Neuronal stem cell (in vitro differentiated cells): Measurements from ENCODE around the gene CORO1C.

ENCODE experiments used
- DNase-seq: peaks from one replicate; pipeline ENCODE4 v3.0.0-alpha.2; 2013; ENCODE audit warnings: low spot score
- H2AFZ ChIP-seq: one replicate; pipeline ENCODE4 v1.6.1; 2013; ENCODE audit warnings: mild to moderate bottlenecking, low read length, inconsistent platforms
- H2AK5ac ChIP-seq: 2 replicates; pipeline ENCODE4 v1.6.1; 2013; ENCODE audit warnings: low read depth, mild to moderate bottlenecking, inconsistent platforms, low read length, moderate library complexity, mixed read lengths
- H2BK120ac ChIP-seq: 2 replicates; pipeline ENCODE4 v1.6.1; 2013; ENCODE audit warnings: low read depth, mild to moderate bottlenecking, inconsistent platforms, low read length, moderate library complexity, mixed read lengths
- H2BK12ac ChIP-seq: one replicate; pipeline ENCODE4 v1.6.1; 2013; ENCODE audit warnings: low read length, inconsistent platforms
- H2BK15ac ChIP-seq: 2 replicates; pipeline ENCODE4 v1.6.1; 2013; ENCODE audit warnings: mild to moderate bottlenecking, low read length, inconsistent platforms, mixed read lengths
- H2BK5ac ChIP-seq: one replicate; pipeline ENCODE4 v1.6.1; 2013; ENCODE audit warnings: inconsistent platforms, mild to moderate bottlenecking, low read length, moderate library complexity
- H3K14ac ChIP-seq: one replicate; pipeline ENCODE4 v1.6.1; 2013; ENCODE audit warnings: low read length, inconsistent platforms
- H3K18ac ChIP-seq: 2 replicates; pipeline ENCODE4 v1.6.1; 2013; ENCODE audit warnings: low read length, inconsistent platforms
- H3K23ac ChIP-seq: 2 replicates; pipeline ENCODE4 v1.6.1; 2013; ENCODE audit warnings: low read depth, mild to moderate bottlenecking, mixed read lengths, low read length, inconsistent platforms; ENCODE audit not compliant: poor library complexity
- H3K27ac ChIP-seq: replicated peaks from 3 replicates; pipeline ENCODE4 v1.5.1; 2013; ENCODE audit warnings: low read length, inconsistent platforms
- H3K27me3 ChIP-seq, 3 experiments: 2 replicates each; pipeline ENCODE4 v1.6.1; 2013; ENCODE audit warnings: low read length in 3 of 3, mild to moderate bottlenecking in 2 of 3, inconsistent platforms in 1 of 3, low read depth in 1 of 3, mixed read lengths in 1 of 3, moderate library complexity in 1 of 3; ENCODE audit not compliant: control insufficient read depth in 3 of 3, insufficient read depth in 3 of 3
- H3K36me3 ChIP-seq, 2 donors: replicated peaks in 1 of 2; 2 replicates each; pipeline ENCODE4 v1.6.1; 2013; ENCODE audit warnings: low read length in 2 of 2; ENCODE audit not compliant: control insufficient read depth in 2 of 2, insufficient read depth in 2 of 2
- H3K4ac ChIP-seq: 2 replicates; pipeline ENCODE4 v1.6.1; 2013; ENCODE audit warnings: inconsistent platforms, mild to moderate bottlenecking, low read length, moderate library complexity
- H3K4me1 ChIP-seq, 2 donors: 1 replicate in 1 of 2; 2 replicates in 1 of 2; pipeline ENCODE4 v1.6.1; 2013; ENCODE audit warnings: low read length in 2 of 2, low read depth in 1 of 2; ENCODE audit not compliant: control insufficient read depth in 2 of 2, insufficient read depth in 1 of 2
- H3K4me2 ChIP-seq: one replicate; pipeline ENCODE4 v1.6.1; 2013; ENCODE audit warnings: mild to moderate bottlenecking, low read length, inconsistent platforms; ENCODE audit not compliant: insufficient read depth, poor library complexity, severe bottlenecking
- H3K4me3 ChIP-seq, 2 donors: 2 replicates each; pipeline ENCODE4 v1.5.1; 2013; ENCODE audit warnings: low read length in 2 of 2, mild to moderate bottlenecking in 2 of 2, inconsistent platforms in 1 of 2, moderate library complexity in 1 of 2
- H3K79me1 ChIP-seq: one replicate; pipeline ENCODE4 v1.6.1; 2013; ENCODE audit warnings: low read depth, mild to moderate bottlenecking, inconsistent platforms, low read length, moderate library complexity
- H3K9ac ChIP-seq: one replicate; pipeline ENCODE4 v1.6.1; 2013; ENCODE audit warnings: mild to moderate bottlenecking, low read depth, low read length, inconsistent platforms; ENCODE audit not compliant: poor library complexity
- H3K9me3 ChIP-seq, 2 donors: replicated peaks in 1 of 2; 2 replicates each; pipeline versions ENCODE3 to v1.6.1; 2013; ENCODE audit warnings: low read length in 2 of 2, mild to moderate bottlenecking in 2 of 2, inconsistent platforms in 1 of 2, low read depth in 1 of 2, mixed read lengths in 1 of 2, moderate library complexity in 1 of 2; ENCODE audit not compliant: control insufficient read depth in 2 of 2, insufficient read depth in 1 of 2
- H4K8ac ChIP-seq: one replicate; pipeline ENCODE4 v1.6.1; 2013; ENCODE audit warnings: low read depth, mild to moderate bottlenecking, inconsistent platforms, low read length, moderate library complexity
- H4K91ac ChIP-seq: one replicate; pipeline ENCODE4 v1.6.1; 2013; ENCODE audit warnings: low read length, low read depth, mild to moderate bottlenecking, inconsistent platforms; ENCODE audit not compliant: poor library complexity
- WGBS, 2 donors: extraction: QIAGEN DNeasy Blood & Tissue Kit; methylation state at CpG; one replicate each; pipeline ENCODE4 v1.1.7; 2013; ENCODE audit warnings: missing lambda C conversion rate in 2 of 2, mixed read lengths in 1 of 2; ENCODE audit not compliant: insufficient read length in 2 of 2, insufficient replicate concordance in 1 of 2; ENCODE audit errors: extremely low coverage in 2 of 2; 5-methylcytosine and 5-hydroxymethylcytosine counted together

The CORO1C gene

GRCh38 chr12:108653082-108653516, 78.2 kb downstream of the CORO1C start:
- Histone ChIP-seq H3K36me3 (peaks cover 30 to 91% of the 10 kb centered on the region in 2 donors), H3K4me2 (no peak overlapping the region), H3K9ac (no peak overlapping the region), H3K23ac (no peak overlapping the region), H3K27me3 (no peaks in the 10 kb centered on the region), H3K18ac (no peak overlapping the region), H3K9me3 (no peaks in the 10 kb centered on the region), H2BK120ac (no peak overlapping the region), H4K8ac (no peak overlapping the region), H2BK12ac (no peak overlapping the region), H2AFZ (no peak overlapping the region), H3K4ac (no peak overlapping the region), H2BK15ac (no peak overlapping the region), H3K4me3 (no peak overlapping the region), H3K79me1 (no peaks in the 10 kb centered on the region), H3K4me1 (peaks cover 0 to 7% of the 10 kb centered on the region in 2 donors), H3K14ac (no peak overlapping the region), H4K91ac (no peak overlapping the region), H3K27ac (no peak overlapping the region), H2AK5ac (no peak overlapping the region), H2BK5ac (no peak overlapping the region)
- DNase-seq, result no peak

GRCh38 chr12:108650083-108650482, 81.2 kb downstream of the CORO1C start:
- no peak overlapping the region for H4K8ac ChIP-seq
- H2BK120ac ChIP-seq, result no peak overlapping the region
- H3K4ac ChIP-seq, result no peak overlapping the region
- no peak overlapping the region for H2BK12ac ChIP-seq
- no peak overlapping the region for H3K14ac ChIP-seq
- DNase-seq, result no peak
- no peak overlapping the region for H4K91ac ChIP-seq
- no peaks in the 10 kb centered on the region for H3K27me3 ChIP-seq
- H3K79me1 ChIP-seq, result no peaks in the 10 kb centered on the region
- no peak overlapping the region for H2AFZ ChIP-seq
- H3K4me3 ChIP-seq, result no peak overlapping the region
- peaks cover 37 to 100% of the 10 kb centered on the region in 2 donors for H3K36me3 ChIP-seq
- H3K27ac ChIP-seq, result no peak overlapping the region
- H3K4me1 ChIP-seq, result no peaks in the 10 kb centered on the region
- H3K9ac ChIP-seq, result no peak overlapping the region
- H2AK5ac ChIP-seq, result no peak overlapping the region
- no peaks in the 10 kb centered on the region for H3K9me3 ChIP-seq
- H3K18ac ChIP-seq, result no peak overlapping the region
- no peak overlapping the region for H3K4me2 ChIP-seq
- no peak overlapping the region for H2BK15ac ChIP-seq
- no peak overlapping the region for H2BK5ac ChIP-seq
- WGBS, 2 donors, result no CpG with 5 or more reads among the region's 2 CpGs
- H3K23ac ChIP-seq, result no peak overlapping the region

GRCh38 chr12:108649669-108650068, 81.6 kb downstream of the CORO1C start:
- H3K14ac ChIP-seq, result no peak overlapping the region

GRCh38 chr12:108649126-108649525, 82.2 kb downstream of the CORO1C start:
- no peak overlapping the region for H2AK5ac ChIP-seq
- no peak overlapping the region for H3K23ac ChIP-seq
- H2BK12ac ChIP-seq, result no peak overlapping the region
- H4K91ac ChIP-seq, result no peak overlapping the region
- no peak overlapping the region for H3K4ac ChIP-seq
- peaks cover 3% of the 10 kb centered on the region for H3K79me1 ChIP-seq
- no peak overlapping the region for H2BK5ac ChIP-seq
- no peaks in the 10 kb centered on the region for H3K27me3 ChIP-seq
- H3K9me3 ChIP-seq, result no peaks in the 10 kb centered on the region
- H3K4me3 ChIP-seq, result no peak overlapping the region
- H2BK15ac ChIP-seq, result no peak overlapping the region
- no peak overlapping the region for H3K4me2 ChIP-seq
- no peak overlapping the region for H3K18ac ChIP-seq
- H3K9ac ChIP-seq, result no peak overlapping the region
- WGBS, 2 donors, result no CpG with 5 or more reads among the region's 6 CpGs
- no peak overlapping the region for H3K27ac ChIP-seq
- no peak overlapping the region for H2BK120ac ChIP-seq
- no peaks in the 10 kb centered on the region for H3K4me1 ChIP-seq
- DNase-seq, result no peak
- no peak overlapping the region for H2AFZ ChIP-seq
- peaks cover 41 to 100% of the 10 kb centered on the region in 2 donors for H3K36me3 ChIP-seq
- no peak overlapping the region for H4K8ac ChIP-seq
- H3K14ac ChIP-seq, result no peak overlapping the region

More at GRCh38 chr12:108649669-108650068, 81.6 kb downstream of the CORO1C start:
- no peak overlapping the region for H2BK12ac ChIP-seq
- no peak overlapping the region for H3K4me3 ChIP-seq
- no peak overlapping the region for H3K27ac ChIP-seq
- no CpG with 5 or more reads among the region's 4 CpGs for WGBS, 2 donors
- H3K9me3 ChIP-seq, result no peaks in the 10 kb centered on the region
- no peak overlapping the region for H4K8ac ChIP-seq
- H3K79me1 ChIP-seq, result peaks cover 2% of the 10 kb centered on the region
- H2BK15ac ChIP-seq, result no peak overlapping the region
- no peaks in the 10 kb centered on the region for H3K27me3 ChIP-seq
- H3K36me3 ChIP-seq, result peaks cover 40 to 100% of the 10 kb centered on the region in 2 donors
- H3K4me2 ChIP-seq, result no peak overlapping the region
- no peak overlapping the region for H2AFZ ChIP-seq
- no peak overlapping the region for H2BK5ac ChIP-seq
- H3K9ac ChIP-seq, result no peak overlapping the region
- no peak overlapping the region for H3K18ac ChIP-seq
- H3K23ac ChIP-seq, result no peak overlapping the region
- H4K91ac ChIP-seq, result no peak overlapping the region
- no peak overlapping the region for H2AK5ac ChIP-seq
- no peak overlapping the region for H2BK120ac ChIP-seq
- no peak overlapping the region for H3K4ac ChIP-seq
- DNase-seq, result no peak
- no peaks in the 10 kb centered on the region for H3K4me1 ChIP-seq
